GM18520 (cell line): ENCODE results near the gene DOCK1.
"Not testable (repeated sequence)": the region's sequence is repeated elsewhere in the genome, so short reads cannot be mapped to it uniquely, and the experiment has no call there.

Experiments
- ATAC-seq: cut with Tn5 transposase; IDR thresholded peaks from one replicate; pipeline ENCODE4 v1.9.1; 2021; ENCODE audit not compliant: unreplicated experiment

The DOCK1 gene

DNA sequence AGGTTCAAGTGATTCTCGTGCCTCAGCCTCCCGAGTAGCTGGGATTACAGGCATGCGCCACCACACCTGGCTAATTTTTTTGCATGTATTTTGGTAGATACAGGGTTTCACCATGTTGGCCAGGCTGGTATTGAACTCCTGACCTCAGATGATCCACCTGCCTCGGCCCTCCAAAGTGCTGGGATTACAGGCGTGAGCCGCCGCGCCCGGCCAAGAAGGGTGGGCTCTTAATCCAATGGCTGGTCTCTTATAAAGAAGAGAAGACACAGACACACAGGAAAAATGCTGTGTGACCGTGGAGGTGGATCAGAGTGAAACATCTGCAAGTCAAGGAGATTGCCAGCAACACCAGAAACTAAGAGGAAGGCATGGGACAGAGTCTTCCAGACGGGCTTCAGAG, 394.0 kb downstream of the DOCK1 start:
- not testable (repeated sequence) for ATAC-seq

DNA sequence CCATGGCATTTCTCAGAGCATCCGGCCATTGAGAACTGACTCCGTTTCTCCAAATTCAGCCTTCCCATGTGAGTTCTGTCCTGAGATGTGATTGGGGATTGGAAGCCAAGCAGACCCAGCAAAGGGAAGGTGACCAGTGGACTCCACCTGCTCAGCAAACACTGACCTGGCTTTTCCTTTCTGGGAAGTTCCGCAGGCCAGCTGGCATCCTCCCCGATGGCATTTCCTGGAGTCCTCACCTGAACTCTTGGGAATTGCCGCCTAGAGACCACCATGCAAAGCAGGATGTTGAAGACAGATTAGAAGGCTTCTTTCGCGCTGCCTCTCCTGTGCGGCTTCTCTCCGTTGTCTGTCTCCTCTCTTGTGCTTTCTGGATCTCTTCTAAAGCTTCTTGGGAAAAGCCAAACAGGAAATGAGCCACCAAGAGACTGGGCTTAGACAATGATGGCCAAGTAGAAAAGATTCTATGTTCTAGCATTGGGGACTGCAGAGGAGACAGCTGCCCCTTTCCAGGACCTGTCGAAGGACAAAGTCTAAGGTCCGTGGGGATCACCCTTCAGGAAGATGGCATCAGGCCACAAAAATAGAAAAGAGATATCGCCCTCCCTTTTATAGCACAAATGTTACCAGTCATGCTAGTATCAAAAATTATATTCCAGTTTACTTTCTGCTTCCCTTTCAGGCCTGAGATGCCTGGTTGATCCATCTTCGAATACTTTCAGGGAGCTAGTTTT, 394.9 kb downstream of the DOCK1 start:
- no peak for ATAC-seq

DNA sequence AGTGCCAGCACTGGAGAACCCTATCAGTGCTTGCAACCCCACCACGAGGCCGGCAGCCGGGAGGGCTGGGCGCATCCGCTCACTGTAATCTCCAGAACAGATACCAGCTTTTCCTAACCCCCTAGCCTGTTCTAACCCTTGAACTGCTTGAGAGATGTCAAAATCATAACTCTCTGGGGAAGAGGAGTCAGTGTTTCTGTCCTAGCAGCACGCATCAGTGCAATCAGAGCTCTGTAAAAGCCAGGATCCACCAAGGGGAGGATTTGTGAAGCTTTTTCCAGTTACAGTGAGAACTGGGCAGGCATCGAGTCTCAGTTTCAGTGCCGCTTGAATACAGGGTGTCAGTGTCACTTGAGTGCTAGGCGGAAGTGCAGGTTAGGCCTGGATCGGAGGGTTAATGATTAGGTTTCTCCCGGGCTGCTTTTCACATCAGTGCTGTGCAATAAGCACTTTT, 395.7 kb downstream of the DOCK1 start:
- no peak for ATAC-seq

DNA sequence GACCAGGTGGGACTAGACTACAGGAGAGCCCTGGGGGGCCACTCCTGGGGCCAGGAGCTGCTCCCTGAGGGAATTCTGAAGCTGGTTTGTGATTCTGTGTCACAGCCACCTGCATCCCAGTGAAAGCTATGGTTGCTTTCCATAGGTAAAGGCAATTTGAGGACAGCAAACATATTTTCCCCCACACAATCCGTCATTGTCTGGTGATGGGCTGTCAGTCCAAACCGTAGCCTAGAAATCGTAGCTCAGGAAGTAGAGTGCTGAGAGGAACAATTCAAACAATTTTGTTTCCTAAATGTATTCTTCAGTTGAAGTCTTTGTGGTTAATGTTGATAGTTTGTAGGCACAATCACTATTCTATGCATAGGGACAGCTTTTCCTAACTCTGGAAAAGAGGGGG, 397.1 kb downstream of the DOCK1 start:
- no peak for ATAC-seq

DNA sequence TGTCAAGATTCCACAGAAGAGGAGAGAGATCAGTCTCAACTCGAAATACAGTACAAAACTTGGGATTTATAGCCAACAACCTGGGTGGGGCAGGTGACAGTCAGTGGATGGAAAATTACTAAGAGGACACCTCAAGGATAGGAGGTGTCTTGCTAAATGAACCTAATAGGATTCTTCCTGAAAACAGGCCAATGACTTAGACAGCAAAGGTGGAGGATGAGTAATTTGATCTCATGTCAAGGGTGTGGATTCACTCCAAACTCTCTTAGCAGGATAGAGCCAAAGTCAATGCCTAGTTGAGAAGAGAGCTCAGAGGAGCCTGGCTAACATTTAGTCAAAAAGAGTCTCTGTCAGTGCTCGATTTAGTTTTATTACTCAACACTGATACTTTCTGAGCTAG, 397.9 kb downstream of the DOCK1 start:
- no peak for ATAC-seq

DNA sequence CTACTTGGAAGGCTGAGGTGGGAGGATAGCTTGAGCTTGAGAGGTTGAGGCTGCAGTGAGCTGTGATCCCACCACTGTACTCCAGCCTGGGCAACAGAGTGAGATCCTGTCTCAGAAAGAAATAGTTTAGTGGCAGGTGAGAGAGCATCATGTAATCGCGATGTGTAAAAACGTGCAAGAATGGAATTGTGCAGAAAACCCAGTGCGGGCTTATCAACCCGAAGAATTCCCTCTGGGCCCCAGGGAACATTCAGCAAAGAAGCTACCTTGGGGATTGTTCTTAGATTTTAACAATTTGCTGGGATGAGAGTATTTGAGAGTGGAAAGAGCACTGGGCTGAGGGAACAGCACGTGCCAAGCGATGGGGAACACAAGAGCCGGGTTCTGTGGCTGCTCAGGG, 398.5 kb downstream of the DOCK1 start:
- no peak for ATAC-seq

DNA sequence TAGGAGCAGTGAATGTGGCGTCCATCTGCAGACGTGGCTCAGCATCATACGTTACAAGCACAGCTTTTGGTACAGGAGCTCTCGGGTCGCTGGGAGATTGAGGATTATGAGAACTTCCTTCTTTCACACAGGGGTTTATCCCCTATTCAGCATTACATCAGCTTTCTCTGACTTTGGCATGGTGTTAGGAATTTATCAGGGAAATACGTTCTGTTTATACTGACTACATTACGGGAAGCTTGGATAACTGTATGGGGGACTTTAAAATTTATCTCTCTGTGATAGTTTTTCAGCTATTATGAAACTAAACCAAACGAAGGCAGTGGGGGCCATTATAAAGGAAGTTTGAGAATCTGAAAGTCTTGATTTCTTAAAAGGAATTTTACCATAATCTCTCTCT, 401.3 kb downstream of the DOCK1 start:
- ATAC-seq, result no peak

DNA sequence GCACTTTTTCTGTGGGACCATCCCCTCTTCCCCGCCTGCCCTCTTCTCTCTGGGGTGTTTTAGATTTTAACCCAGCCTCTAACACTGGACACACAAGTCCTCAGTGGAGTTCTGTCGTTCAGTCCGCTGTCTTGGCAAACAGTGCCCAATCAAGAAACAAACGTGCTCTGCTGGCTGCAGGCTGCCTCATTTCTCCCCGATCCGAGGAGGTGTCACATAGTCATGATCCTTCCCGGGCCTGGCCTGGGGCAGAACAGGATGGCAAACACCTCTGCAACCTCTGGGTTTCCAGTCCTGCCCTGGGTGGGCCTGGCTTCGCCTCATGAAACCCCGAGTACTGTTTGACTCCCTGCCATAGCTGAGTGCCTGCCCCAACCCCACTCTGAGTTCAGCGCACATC, 402.1 kb downstream of the DOCK1 start:
- ATAC-seq, result no peak

DNA sequence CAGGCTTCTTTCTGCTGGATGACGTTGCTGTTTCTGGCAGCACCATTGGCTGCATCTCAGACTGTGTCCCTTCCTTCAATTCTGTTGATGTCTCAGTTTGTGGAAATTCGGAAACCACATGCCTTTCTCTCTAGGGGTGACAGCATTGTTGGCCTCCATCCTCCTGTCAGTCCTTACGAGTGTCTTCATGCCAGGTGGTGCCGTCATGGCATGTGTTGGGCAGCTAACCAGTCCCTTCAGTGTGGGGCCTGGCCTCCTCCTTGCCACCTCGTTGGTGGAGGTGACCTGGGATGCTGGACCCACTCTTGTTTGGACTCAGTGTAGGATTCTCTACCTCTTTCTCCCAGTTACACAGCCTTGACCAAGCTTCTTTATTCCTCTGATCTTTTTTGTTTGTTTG, 402.8 kb downstream of the DOCK1 start:
- ATAC-seq, result no peak

DNA sequence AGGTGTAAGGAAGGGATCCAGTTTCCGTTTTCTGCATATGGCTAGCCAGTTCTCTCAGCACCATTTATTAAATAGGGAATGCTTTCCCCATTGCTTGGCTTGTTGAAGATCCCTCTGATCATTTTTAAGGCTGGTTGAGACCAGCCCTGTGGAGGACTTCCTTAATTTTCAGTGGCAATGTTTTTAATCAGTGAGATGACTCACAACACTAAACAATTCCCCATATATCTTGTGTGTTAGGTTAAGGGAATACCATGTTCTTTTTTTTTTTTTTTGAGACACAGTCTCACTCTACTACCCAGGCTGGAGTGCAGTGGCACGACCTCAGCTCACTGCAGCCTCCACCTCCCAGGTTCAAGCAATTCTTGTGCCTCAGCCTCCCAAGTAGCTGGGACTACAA, 404.4 kb downstream of the DOCK1 start:
- not testable (repeated sequence) for ATAC-seq

DNA sequence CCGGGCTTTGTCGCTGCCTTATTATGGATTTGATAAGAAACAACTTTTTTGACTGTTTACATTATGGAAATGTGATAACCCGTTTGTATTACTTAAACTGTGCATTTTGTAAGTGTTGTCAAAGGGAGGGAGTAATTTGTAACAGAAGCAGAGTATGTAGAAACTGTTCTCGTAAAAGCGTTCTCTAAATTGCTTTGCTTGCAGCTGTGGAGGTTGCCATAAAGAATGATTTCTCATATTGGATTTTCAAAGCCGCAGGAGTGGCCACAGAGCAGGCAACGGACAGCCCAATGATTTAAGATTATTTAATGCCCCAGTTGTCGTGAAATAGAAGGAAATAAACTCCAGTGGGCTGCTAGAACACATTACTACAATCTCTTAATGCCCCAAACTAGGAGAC, 405.2 kb downstream of the DOCK1 start:
- ATAC-seq, result no peak

DNA sequence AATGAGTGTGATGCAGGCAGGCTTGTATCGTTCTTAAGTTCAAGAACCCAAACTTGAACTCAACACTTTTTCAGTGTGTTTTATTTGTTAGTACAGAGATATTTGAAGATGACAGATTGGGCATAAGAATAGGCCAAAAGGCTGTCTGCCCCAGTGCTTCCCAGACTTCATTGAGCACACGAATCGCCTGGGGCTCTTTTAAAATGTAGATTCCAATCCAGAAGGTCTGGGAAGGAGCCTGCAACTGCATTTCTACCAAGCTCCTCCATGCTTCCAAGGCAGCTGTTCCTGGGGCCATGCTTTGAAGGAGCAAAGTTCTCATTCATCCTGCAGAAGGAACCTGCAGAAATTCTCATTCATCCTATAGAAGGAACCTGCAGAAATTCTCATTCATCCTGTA, 405.7 kb downstream of the DOCK1 start:
- ATAC-seq, result no peak

DNA sequence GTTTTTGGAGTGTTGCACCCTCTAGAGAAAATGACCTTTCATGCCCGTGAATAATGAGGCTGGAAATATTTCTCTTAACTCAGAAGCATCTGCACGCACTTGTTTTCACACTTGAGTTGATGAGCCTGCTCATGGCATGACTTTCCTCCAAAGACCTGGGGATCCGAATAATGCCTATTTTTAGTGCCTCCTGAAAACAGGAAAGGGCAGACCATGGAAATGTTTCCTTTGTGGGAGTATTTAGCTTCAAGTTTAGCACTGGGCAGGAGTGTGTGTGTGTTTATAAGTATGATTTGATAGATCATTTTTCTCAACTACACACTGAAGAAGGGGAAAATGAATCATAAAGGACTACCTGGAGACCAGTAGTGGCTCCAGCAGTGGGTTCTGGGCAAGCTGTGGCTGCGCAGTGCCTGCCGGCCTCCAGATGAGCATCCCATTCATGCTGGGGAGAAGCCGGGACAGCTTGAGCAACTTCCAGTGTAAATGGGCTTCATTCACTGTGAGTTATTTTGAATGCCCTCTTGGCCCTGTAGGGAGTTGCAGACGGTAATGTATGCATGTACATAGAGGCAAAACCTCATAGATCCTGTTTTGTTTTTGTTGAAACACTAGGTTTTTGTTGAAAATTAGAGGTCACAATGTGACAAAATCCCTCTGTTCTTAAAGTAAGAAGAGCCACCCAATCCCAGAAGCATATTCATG, 408.9 kb downstream of the DOCK1 start:
- ATAC-seq, result no peak

DNA sequence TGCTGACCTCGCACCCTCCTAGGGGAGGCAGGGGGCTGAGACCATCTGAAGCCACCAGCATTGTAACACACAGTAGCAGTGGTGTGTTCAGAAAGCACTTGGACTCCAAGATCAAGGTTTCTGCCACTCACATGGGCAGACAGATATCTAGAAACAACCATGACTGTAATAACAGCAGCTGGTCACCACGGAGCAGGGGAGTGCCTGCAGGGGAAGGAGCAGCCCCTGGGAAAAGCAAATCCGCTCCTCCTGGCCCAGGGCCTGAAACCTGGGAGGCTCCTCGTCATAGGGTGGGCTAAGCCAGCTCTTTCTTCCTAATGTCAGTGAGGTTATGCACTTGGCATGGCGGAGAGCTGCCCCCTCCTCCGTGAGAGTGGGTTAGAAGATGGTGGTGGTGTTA, 409.6 kb downstream of the DOCK1 start:
- no peak for ATAC-seq

DNA sequence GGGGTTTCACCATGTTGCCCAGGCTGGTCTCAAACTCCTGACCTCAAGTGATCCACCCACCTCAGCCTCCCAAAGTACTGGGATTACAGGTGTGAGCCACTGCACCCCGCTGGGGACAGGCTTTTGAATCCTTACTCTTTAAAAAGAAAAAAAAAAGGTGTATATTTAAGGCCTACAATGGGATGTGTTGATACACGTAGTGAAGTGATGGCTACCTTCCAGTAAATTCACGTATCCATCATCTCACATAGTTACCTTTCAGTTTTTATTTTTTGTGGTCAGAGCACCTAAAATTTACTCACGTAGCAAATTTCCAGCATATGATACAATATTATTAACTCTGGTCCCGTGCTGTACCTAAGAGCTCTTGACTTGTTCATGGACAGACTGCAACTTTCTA, 410.7 kb downstream of the DOCK1 start:
- ATAC-seq, result no peak

DNA sequence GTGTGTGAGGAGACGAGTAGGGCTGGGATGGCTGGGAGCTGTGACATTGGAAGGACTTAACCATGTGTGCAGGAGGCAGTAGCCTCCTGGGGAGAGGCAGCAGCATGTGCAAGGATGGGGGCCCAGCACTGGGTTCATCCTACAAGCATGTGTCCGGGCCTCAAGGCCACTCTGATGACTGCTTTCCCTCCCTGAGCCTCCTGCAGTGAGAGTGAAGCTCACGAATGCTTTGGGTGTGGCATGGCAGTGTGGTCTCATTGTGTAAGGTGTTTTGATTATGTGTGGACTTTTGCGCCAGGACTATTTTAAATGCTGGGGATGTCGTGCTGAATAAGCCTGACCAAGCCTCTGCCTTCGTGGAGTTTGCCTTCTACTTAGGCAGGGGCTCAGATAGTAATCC, 413.2 kb downstream of the DOCK1 start:
- no peak for ATAC-seq

DNA sequence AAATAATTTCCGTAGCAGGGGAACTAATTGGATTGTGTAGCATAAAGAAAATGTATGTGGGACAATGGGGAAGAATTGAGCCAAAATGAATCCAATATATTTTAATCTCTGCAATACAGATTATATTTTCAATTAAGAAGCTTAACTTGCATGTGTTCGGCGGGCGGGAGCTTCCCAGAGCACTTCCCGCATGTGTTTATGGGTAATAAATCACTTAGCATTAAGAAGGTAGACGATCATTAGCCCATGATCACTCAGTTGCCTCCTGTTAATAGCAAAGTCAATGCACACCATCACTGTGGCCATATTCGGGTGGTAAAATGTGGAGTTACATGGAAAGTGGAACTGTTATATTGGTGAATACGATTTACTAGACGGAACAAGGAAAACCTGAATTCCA, 414.0 kb downstream of the DOCK1 start:
- ATAC-seq, result no peak

DNA sequence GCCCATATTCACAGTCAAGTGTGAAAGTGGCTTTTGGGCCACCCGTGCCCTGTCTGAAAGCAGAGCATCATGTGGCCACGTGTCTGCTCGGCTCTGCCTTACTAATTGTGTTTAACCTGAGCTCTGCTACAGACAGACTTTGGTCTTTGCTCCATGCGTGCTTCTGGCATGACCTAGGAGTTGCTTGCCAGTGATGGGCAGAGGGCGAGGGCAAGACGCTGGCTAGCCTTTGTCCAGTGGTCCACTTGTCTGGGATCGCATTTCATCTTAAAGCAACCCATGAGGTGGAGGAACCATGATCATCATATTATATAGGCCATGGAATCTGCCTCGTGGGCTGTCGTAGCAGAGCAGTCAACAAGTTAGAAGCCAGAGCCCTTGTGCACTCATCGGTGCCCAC, 414.5 kb downstream of the DOCK1 start:
- no peak for ATAC-seq

DNA sequence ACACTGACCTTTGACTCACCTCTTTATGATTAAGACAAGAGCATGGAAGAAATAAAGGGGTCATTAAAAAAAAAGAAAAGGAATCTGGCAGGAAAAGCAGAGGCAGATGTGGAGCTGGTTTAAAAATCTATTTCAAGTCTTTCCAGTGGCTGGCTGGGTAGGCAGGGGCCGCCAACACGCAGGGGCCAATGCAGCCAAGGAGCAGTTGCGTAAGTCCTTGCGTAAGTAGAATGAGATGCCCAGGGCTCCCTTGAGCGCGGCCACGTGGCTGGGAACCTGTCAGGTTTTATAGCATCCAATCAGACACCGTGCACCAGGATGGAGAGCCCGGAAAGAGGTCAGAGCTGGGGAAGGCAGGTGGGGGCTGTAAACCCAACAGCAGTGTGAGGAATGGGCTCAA, 414.9 kb downstream of the DOCK1 start:
- no peak for ATAC-seq

DNA sequence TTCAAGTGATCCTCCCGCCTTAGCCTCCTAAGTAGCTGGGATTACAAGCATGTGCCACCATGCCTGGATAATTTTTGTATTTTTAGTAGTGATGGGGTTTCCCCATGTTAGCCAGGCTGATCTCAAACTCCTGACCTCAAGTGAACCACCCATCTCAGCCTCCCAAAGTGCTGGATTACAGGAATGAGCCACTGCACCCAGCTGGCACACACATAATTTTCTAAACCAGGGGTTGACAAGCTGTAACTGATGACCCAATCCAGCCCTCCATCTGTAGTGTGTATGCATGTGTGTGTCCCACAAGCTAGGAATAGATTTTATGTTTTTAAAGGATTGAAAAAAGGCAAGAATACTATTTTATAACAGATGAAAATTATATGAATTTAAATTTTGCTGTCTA, 417.1 kb downstream of the DOCK1 start:
- no peak for ATAC-seq

DNA sequence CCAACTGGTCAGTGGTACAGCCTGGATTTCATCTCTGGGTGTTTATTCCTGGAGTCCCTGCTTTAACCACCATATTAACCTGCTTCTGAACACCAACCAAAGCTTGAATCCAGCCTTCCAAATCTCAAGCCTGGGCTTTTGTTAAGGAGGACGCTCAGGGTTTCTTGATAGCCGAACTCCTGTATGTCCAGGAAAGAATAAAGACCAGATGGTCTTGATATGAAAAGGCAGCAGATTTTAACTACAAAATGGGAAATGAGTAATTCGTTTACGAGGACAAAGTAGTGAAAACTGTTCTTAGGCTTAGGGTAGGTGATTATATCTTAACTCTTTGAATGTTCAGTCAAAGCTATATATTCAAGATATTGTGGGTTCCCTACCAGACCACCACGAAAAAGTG, 420.3 kb downstream of the DOCK1 start:
- no peak for ATAC-seq

DNA sequence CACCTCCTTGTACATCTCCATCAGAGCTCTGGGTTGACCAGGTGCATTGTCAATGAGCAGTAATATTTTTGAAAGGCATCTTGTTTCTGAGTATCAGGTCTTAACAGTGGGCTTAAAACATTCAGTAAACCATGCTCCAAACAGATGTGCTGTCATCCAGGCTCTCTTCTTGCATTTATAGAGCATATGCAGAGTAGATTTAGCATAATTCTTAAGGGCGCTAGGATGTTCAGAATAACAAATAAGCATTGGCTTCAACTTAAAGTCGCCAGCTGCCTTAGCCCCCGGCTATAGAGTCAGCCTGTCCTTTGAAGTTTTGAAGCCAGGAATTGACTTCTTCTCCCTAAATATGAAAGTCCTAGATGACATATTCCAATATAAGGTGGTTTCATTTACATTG, 421.7 kb downstream of the DOCK1 start:
- ATAC-seq, result no peak

DNA sequence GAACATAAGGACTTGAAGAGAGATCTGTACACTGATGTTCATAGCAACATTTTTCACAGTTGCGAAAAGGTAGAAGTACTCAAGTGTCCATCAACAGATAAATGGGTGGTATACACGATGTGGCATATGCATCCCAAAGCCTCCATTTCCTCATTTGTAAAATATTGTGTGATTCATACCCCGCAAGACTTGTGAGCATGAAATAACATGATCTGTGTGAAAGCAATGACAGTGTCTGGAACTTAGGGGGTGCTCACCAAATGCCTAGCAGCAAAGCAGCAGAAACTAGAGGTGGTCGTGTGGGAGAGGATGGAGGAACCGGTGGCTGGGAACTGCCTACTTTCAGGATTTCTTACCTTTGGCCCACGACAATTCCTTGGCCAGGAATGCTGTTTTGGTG, 426.5 kb downstream of the DOCK1 start:
- ATAC-seq, result no peak
